LNCaP clone FGC (cell line): ENCODE results near the gene LRRC8C.

ENCODE experiments used
- DNase-seq: peaks from one replicate; pipeline ENCODE4 v3.0.0-alpha.2; 2011; ENCODE audit warnings: low read depth
- H3K4me3 ChIP-seq: 2 replicates; pipeline ENCODE4 v1.5.1; 2011; ENCODE audit warnings: mild to moderate bottlenecking, low read depth, low read length, control low read depth
- CTCF ChIP-seq: IDR thresholded peaks from 2 replicates; pipeline ENCODE4 v1.5.1; 2012; ENCODE audit warnings: mild to moderate bottlenecking; ENCODE audit not compliant: control insufficient read depth, insufficient read depth; ENCODE audit errors: extremely low read depth

LRRC8C gene

GRCh38 chr1:89706700-89707012 lies 73.7 kb downstream of the LRRC8C start:
- no peak overlapping the region for H3K4me3 ChIP-seq
- DNase-seq, result no peak
- no peak for TF ChIP-seq CTCF

GRCh38 chr1:89708751-89709375 lies 75.9 kb downstream of the LRRC8C start:
- TF ChIP-seq CTCF, result no peak
- no peak for DNase-seq
- no peak overlapping the region for H3K4me3 ChIP-seq

- DNase-seq, result no peak
- no peak overlapping the region for H3K4me3 ChIP-seq
- TF ChIP-seq CTCF, result no peak
Observed at GRCh38 chr1:89710498-89711139, 77.7 kb downstream of the LRRC8C start.

- no peak for TF ChIP-seq CTCF
- no peak for DNase-seq
Observed at GRCh38 chr1:89711140-89711778, 78.3 kb downstream of the LRRC8C start.

GRCh38 chr1:89712420-89712819 lies 79.5 kb downstream of the LRRC8C start:
- TF ChIP-seq CTCF, result no peak
- no peak for DNase-seq
- no peak overlapping the region for H3K4me3 ChIP-seq

More at GRCh38 chr1:89711140-89711778, 78.3 kb downstream of the LRRC8C start:
- no peak overlapping the region for H3K4me3 ChIP-seq

GRCh38 chr1:89715677-89716076 lies 82.8 kb downstream of the LRRC8C start:
- no peak overlapping the region for H3K4me3 ChIP-seq
- no peak for TF ChIP-seq CTCF
- DNase-seq, result no peak
